22Rv1 (cell line): ENCODE measurements around the gene PXT1.

ENCODE experiments used
- CTCF ChIP-seq: fragments of 450-650 bp; IDR thresholded peaks from 2 replicates; pipeline ENCODE4 v1.5.1; 2017; ENCODE audit warnings: mild to moderate bottlenecking
- ZFX ChIP-seq: fragments of 450-650 bp; IDR thresholded peaks from 2 replicates; pipeline ENCODE4 v1.6.1; 2017; ENCODE audit warnings: antibody characterized with exemption, borderline replicate concordance

GRCh38 chr6:36368421-36368820, 74.2 kb downstream of the PXT1 start:
- no peak for TF ChIP-seq CTCF
- TF ChIP-seq ZFX = no peak
